IMR-90 (cell line): Measurements from ENCODE around the gene UNC13B. TPM values are rescaled to one million over a fixed set of nuclear protein-coding genes. Genes with fewer than 3 reads are reported as not detected.

Source experiments
- ATAC-seq: fragments of 200-7000 bp; cut with Tn5 transposase; 2 replicates; pipeline ENCODE4 v1.9.1; 2020; ENCODE audit warnings: low read depth, mild to moderate bottlenecking, moderate library complexity
- BruUV-seq: library from RNA; stranded (reverse); fragments of 400-500 nt; replicated peaks from 2 replicates; lab custom pipeline; 2021; lab: Mats Ljungman, UMichigan
- CTCF ChIA-PET: fragments of 300-600 bp; formaldehyde crosslinking; extraction: SDS; loops from one replicate; lab custom pipeline; 2021; ENCODE audit warnings: antibody characterized with exemption; lab: Yijun Ruan, JAX
- POLR2A ChIA-PET: fragments of 300-600 bp; sonication (Branson Sonifier 250); formaldehyde crosslinking; loops from one replicate; lab custom pipeline; 2022; ENCODE audit warnings: antibody characterized with exemption; ENCODE audit not compliant: unreplicated experiment; lab: Charles Lee
- DNase-seq: peaks from one replicate; pipeline ENCODE4 v3.0.0; 2013
- H2AFZ ChIP-seq: replicated peaks from 2 replicates; pipeline ENCODE3; 2013; ENCODE audit warnings: low read length, mild to moderate bottlenecking; ENCODE audit not compliant: poor library complexity
- H2AK5ac ChIP-seq: 2 replicates; pipeline ENCODE4 v1.6.1; 2013; ENCODE audit warnings: low read depth, low read length, inconsistent platforms
- H2AK9ac ChIP-seq: replicated peaks from 2 replicates; pipeline ENCODE3; 2013; ENCODE audit warnings: mild to moderate bottlenecking, low read depth, low read length, moderate library complexity; ENCODE audit not compliant: poor library complexity
- H2BK120ac ChIP-seq: 2 replicates; pipeline ENCODE4 v1.6.1; 2013; ENCODE audit warnings: low read depth, low read length, inconsistent platforms
- H2BK15ac ChIP-seq: 3 replicates; pipeline ENCODE4 v1.6.1; 2013; ENCODE audit warnings: low read depth, low read length, inconsistent platforms
- H2BK20ac ChIP-seq: 2 replicates; pipeline ENCODE4 v1.6.1; 2013; ENCODE audit warnings: low read depth, mild to moderate bottlenecking, inconsistent platforms, low read length, moderate library complexity
- H2BK5ac ChIP-seq: 2 replicates; pipeline ENCODE4 v1.6.1; 2013; ENCODE audit warnings: mild to moderate bottlenecking, low read depth, low read length, inconsistent platforms; ENCODE audit not compliant: poor library complexity, severe bottlenecking
- H3K14ac ChIP-seq: replicated peaks from 2 replicates; pipeline ENCODE4 v1.6.1; 2013; ENCODE audit warnings: low read depth, low read length, inconsistent platforms
- H3K18ac ChIP-seq: 2 replicates; pipeline ENCODE4 v1.6.1; 2013; ENCODE audit warnings: low read depth, low read length, control low read depth
- H3K23ac ChIP-seq: 2 replicates; pipeline ENCODE4 v1.6.1; 2013; ENCODE audit warnings: low read depth, low read length, inconsistent platforms
- H3K27ac ChIP-seq: 2 replicates; pipeline ENCODE4 v1.5.1; 2013; ENCODE audit warnings: mild to moderate bottlenecking, control low read depth, low read length; ENCODE audit not compliant: insufficient read depth
- H3K27me3 ChIP-seq: 2 replicates; pipeline ENCODE4 v1.6.1; 2013; ENCODE audit warnings: low read length; ENCODE audit not compliant: control insufficient read depth, insufficient read depth
- H3K36me3 ChIP-seq: 2 replicates; pipeline ENCODE4 v1.6.1; 2013; ENCODE audit warnings: low read length, mixed read lengths; ENCODE audit not compliant: control insufficient read depth, insufficient read depth
- H3K4ac ChIP-seq: 2 replicates; pipeline ENCODE4 v1.6.1; 2013; ENCODE audit warnings: low read depth, low read length, inconsistent platforms
- H3K4me1 ChIP-seq: 2 replicates; pipeline ENCODE4 v1.6.1; 2013; ENCODE audit warnings: low read length, mixed read lengths; ENCODE audit not compliant: control insufficient read depth, insufficient read depth
- H3K4me2 ChIP-seq: 2 replicates; pipeline ENCODE4 v1.6.1; 2013; ENCODE audit warnings: low read depth, mild to moderate bottlenecking, control low read depth, low read length, moderate library complexity
- H3K4me3 ChIP-seq: 2 replicates; pipeline ENCODE4 v1.5.1; 2013; ENCODE audit warnings: low read depth, mild to moderate bottlenecking, control low read depth, low read length, moderate library complexity; ENCODE audit not compliant: insufficient read depth
- H3K56ac ChIP-seq: 2 replicates; pipeline ENCODE4 v1.6.1; 2013; ENCODE audit warnings: low read length, inconsistent platforms; ENCODE audit not compliant: insufficient read depth; ENCODE audit errors: extremely low read depth
- H3K79me1 ChIP-seq, 2 experiments: 2 replicates each; pipeline ENCODE4 v1.6.1; 2013; ENCODE audit warnings: low read length in 2 of 2, inconsistent platforms in 1 of 2, low read depth in 1 of 2
- H3K9ac ChIP-seq: 2 replicates; pipeline ENCODE4 v1.6.1; 2013; ENCODE audit warnings: low read depth, low read length, control low read depth
- H3K9me1 ChIP-seq: 2 replicates; pipeline ENCODE4 v1.6.1; 2013; ENCODE audit warnings: low read length, inconsistent platforms; ENCODE audit not compliant: insufficient read depth
- H3K9me3 ChIP-seq: 2 replicates; pipeline ENCODE4 v1.6.1; 2013; ENCODE audit warnings: low read length; ENCODE audit not compliant: control insufficient read depth, insufficient read depth
- H4K20me1 ChIP-seq: 2 replicates; pipeline ENCODE4 v1.6.1; 2013; ENCODE audit warnings: low read length, inconsistent platforms; ENCODE audit not compliant: insufficient read depth
- H4K5ac ChIP-seq: 2 replicates; pipeline ENCODE4 v1.6.1; 2013; ENCODE audit warnings: mild to moderate bottlenecking, low read depth, low read length, control low read depth
- H4K8ac ChIP-seq, 2 experiments: 2 replicates each; pipeline ENCODE4 v1.6.1; 2013; ENCODE audit warnings: low read depth in 2 of 2, low read length in 2 of 2, control low read depth in 1 of 2, inconsistent platforms in 1 of 2
- H4K91ac ChIP-seq: 2 replicates; pipeline ENCODE4 v1.6.1; 2013; ENCODE audit warnings: low read depth, low read length, inconsistent platforms; ENCODE audit not compliant: insufficient read depth
- CEBPB ChIP-seq: IDR thresholded peaks from 2 replicates; pipeline ENCODE4 v1.6.1; 2012; ENCODE audit warnings: low read depth, low read length, improper control_type of control experiment
- USF2 ChIP-seq: fragments of 150-350 bp; IDR thresholded peaks from 2 replicates; pipeline ENCODE4 v1.6.1; 2017; ENCODE audit warnings: mild to moderate bottlenecking, antibody characterized with exemption, low read length, low read depth
- WGBS, 2 experiments: methylation state at CpG; one replicate each; pipeline versions ENCODE4 v1.1.5 to v1.1.7; 2013; ENCODE audit warnings: missing lambda C conversion rate in 2 of 2; ENCODE audit not compliant: insufficient read length in 1 of 2; ENCODE audit errors: extremely low coverage in 2 of 2; 5-methylcytosine and 5-hydroxymethylcytosine counted together
- dilution Hi-C: fragments of 300-500 bp; cut with HindIII; formaldehyde crosslinking; loops from one replicate; pipeline ENCODE4 v1.14.3; 2018; ENCODE audit warnings: low sequenced_read_pairs; ENCODE audit not compliant: unreplicated experiment
- in situ Hi-C: fragments of 300-500 bp; cut with MboI; formaldehyde crosslinking; loops from 3 replicates; pipeline ENCODE4 v1.14.3; 2019; ENCODE audit warnings: low sequenced_read_pairs, inconsistent platforms, mixed read lengths
- intact Hi-C: fragments of 100-400 bp; cut with micrococcal nuclease; formaldehyde crosslinking; loops from 2 replicates; pipeline ENCODE4 v1.10.0; 2022
- polyA plus RNA-seq, 3 experiments: library from polyadenylated mRNA; depleted of rRNA; stranded (reverse); fragments of >200 nt; gene quantifications; 2 replicates each; pipeline ENCODE4 v1.2.3, GENCODE V29; 2012; ENCODE audit warnings: low replicate concordance in 1 of 3
- total RNA-seq: library from RNA; depleted of rRNA; stranded (reverse); fragments of >200 nt; gene quantifications from 2 replicates; pipeline ENCODE4 v1.2.3, GENCODE V29; 2012

UNC13B gene
- total and polyA plus RNA-seq, 2 of the 4 experiments (the other 2 are of a cell fraction): 7.5 to 14.3 TPM

DNA sequence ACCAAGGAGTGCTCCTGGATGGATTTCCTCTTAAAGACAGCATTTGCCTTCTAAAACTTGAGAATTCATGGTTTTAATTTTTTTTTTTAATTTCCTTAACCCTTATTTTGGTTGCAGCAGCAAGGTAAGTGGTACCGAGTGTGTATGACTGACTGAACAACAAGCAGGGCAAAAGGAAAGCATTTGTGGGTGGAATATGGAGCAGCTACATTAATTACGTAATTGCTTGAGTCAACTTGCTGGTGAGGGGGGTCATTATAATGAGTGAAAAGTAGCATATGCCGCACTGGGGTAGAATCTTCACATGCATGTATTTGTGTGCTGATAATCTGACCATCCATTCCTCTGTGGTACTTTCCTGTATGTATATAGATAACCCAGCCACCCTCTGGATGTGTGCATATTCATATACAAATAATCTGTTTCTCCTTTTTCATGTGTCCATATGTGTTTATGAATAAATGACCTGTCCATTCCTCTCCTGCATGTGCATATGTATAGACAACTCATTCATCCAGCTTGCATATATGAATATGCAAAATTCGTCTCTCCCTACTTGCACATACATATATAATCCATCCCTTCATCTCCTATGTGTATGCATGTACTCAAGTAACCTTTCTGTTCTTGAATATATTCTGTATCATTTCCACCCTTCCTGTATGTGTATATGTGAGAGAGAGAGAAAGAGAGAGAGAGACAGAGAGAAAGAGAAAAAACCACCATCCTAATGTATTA, 180.6 kb downstream of the UNC13B start:
- Histone ChIP-seq H3K56ac (no peak overlapping the region), H2AFZ (peak overlapping the region; percentile 87), H3K9me3 (no peaks in the 10 kb centered on the region), H2BK15ac (no peak overlapping the region), H3K4me2 (peak overlapping the region; percentile 53; the same call in 1 of the 2 replicates), H3K9me1 (peaks cover 14% of the 10 kb centered on the region), H2BK120ac (peak overlapping the region; percentile 53; the same call in 1 of the 2 replicates), H4K8ac (peak overlapping the region in 1 of 2 experiments; percentile 86; a peak in 3 of 4 replicates), H3K36me3 (no peaks in the 10 kb centered on the region), H3K27ac (no peak overlapping the region), H3K4ac (peak overlapping the region; percentile 73), H4K91ac (no peak overlapping the region), H3K9ac (no peak overlapping the region), H3K14ac (peak overlapping the region; percentile 67; the same call in 1 of the 2 replicates), H4K20me1 (no peaks in the 10 kb centered on the region), H3K79me1 (0 out of 4 replicates have a peak, but pooled peaks cover 0 to 6% of the 10 kb centered on the region in 2 experiments), H2BK5ac (no peak overlapping the region), H2AK5ac (no peak overlapping the region), H3K18ac (no peak overlapping the region), H2BK20ac (no peak overlapping the region), H3K4me3 (no peak overlapping the region), H3K4me1 (peaks cover 15% of the 10 kb centered on the region), H2AK9ac (no peak overlapping the region), H3K27me3 (no peaks in the 10 kb centered on the region), H4K5ac (no peak overlapping the region), H3K23ac (peak overlapping the region; percentile 21; the same call in 1 of the 2 replicates)
- DNase-seq (peak; percentile 35), ATAC-seq (peak; percentile 25; the same call in 1 of the 2 replicates)
- 83% methylated on average over 1 of the region's 4 CpGs; no CpG with 5 or more reads in 1 of the 2 experiments for WGBS, 2 experiments
- dilution Hi-C loops (no loop called here), intact Hi-C loops (no loop called here), in situ Hi-C loops (no loop called here)
- no TSS peak for BruUV-seq
- TF ChIP-seq CEBPB (peak; percentile 24; the same call in 1 of the 2 replicates), USF2 (no peak)
- POLR2A ChIA-PET: no interaction called here
- CTCF ChIA-PET: interaction anchor here (0.7 kb wide), 1 partner anchor 28 kb away, joined by 7 read pairs; no protein-coding TSS in a partner anchor
